LNCAP (cell line): ENCODE results near the gene KCNMA1.

ENCODE experiments used
- TF ChIP-seq, protein P1 (sequence below): fragments of 450-650 bp; IDR thresholded peaks from 2 replicates; pipeline ENCODE4 v1.5.1; 2017; ENCODE audit warnings: mild to moderate bottlenecking

The KCNMA1 gene

DNA sequence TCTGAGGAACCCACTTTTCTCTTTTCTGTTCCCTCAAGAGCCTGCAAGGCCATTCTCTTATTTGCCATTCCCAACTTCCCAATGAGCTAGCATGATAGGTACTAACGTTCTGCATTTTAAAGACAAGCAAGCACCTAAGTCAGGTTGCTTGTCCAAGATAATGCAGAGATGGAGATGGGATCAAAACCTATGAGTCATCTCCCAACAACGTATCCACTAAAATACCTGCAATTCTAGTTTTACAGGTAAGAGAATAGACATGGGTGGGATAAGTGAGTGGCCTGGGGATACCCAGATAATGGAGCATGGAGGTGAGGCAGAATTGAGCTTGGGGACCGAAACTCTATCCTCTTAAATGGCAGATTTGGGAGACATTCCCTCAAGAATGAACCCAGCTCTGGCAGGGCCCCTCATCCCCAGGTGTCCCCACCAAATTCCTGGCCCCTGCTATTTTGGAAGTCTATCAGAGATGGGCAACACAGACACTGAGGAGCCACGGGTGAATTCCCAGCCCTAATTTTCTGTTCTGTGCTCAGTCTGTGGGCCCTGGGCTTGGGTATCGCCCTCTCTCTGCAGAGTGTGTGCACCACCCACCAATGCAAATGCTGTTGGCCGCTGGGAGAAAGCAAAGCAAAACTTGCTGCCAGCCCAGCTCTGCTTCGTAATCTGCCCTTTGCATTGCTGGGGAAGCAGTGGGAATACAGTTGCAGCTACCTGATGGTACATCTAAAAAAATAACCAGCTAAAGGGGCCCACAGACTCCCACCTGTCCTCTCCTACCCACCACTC is 98.3 kb downstream of the KCNMA1 start:
- TF ChIP-seq, protein P1, sequence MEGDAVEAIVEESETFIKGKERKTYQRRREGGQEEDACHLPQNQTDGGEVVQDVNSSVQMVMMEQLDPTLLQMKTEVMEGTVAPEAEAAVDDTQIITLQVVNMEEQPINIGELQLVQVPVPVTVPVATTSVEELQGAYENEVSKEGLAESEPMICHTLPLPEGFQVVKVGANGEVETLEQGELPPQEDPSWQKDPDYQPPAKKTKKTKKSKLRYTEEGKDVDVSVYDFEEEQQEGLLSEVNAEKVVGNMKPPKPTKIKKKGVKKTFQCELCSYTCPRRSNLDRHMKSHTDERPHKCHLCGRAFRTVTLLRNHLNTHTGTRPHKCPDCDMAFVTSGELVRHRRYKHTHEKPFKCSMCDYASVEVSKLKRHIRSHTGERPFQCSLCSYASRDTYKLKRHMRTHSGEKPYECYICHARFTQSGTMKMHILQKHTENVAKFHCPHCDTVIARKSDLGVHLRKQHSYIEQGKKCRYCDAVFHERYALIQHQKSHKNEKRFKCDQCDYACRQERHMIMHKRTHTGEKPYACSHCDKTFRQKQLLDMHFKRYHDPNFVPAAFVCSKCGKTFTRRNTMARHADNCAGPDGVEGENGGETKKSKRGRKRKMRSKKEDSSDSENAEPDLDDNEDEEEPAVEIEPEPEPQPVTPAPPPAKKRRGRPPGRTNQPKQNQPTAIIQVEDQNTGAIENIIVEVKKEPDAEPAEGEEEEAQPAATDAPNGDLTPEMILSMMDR, result no peak

- TF ChIP-seq, protein P1, result no peak
Measured at GRCh38 chr10:77537720-77538373, 99.8 kb downstream of the KCNMA1 start.

DNA sequence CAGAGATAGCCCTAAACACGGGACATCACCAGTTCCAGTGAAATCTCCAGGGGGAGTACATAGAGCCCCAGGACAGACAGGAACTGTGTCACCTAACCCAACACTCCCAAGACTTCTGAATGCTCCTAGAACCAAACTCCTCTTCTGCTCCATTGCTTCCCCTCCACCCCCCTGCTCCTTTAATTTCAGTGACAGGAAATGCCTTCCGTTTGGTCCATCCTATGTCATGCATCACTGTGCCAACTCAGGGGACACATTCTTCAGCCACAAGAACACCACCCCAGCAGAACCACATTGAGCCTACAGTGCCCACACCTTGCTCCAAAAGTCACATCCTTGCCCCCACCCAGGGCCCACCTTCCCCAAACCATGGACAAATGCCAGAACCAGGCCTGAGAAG is 100.5 kb downstream of the KCNMA1 start:
- TF ChIP-seq, protein P1, result no peak

- TF ChIP-seq, protein P1, result no peak
Measured at GRCh38 chr10:77533887-77534278, 103.7 kb downstream of the KCNMA1 start.

DNA sequence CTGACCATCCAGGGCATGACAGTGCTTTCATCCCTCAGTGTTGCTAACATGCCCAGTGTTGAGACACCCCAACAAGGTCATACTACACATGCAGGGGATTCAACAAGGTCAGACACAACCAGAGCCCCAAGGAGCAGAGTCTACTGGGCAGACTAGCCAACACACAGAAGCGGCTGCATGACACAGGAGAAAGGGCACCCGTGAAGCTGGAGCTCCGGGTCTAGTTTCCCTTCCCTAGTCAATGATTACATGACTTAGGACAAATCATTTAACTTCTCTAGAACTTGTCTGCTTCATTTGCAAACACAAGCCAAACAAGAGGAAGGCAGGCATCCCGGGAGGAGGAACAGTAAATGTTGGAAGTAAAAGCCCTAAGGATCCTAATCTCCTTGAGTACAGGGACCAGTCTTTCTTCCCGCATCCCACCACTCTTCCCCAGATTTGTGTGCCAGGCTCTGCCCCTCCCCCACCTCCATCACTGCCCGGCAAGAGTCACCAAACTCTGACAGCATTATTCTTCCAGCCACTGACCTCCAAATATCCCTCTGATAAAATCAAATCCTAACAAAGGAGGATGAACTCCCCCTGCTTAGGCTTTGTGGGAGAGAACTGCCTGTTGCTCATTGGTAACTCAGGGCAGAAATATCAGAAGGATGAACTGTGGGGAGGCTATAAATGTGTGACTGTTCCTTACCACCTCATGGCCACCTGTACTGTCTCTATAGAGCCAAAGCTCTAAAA is 104.3 kb downstream of the KCNMA1 start:
- TF ChIP-seq, protein P1, result no peak

DNA sequence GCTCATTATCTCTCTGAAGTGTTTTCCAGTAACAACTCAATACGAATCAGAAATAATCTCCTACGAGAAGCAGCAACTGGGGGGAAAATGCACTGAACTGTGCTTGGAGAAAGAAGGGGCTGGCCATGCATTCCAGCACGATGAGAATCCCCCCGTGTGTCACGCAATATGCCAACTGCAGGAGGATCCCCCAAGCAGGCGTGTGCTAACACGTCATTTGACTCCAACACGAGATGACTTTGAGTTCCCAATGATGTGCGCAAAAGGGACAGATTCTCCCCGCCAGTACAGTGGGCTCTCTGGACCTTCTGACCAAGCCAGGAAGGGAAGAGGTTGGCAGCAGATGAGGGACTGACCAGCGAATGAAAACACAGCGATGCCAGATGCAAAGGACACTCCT is 105.5 kb downstream of the KCNMA1 start:
- TF ChIP-seq, protein P1, result no peak

DNA sequence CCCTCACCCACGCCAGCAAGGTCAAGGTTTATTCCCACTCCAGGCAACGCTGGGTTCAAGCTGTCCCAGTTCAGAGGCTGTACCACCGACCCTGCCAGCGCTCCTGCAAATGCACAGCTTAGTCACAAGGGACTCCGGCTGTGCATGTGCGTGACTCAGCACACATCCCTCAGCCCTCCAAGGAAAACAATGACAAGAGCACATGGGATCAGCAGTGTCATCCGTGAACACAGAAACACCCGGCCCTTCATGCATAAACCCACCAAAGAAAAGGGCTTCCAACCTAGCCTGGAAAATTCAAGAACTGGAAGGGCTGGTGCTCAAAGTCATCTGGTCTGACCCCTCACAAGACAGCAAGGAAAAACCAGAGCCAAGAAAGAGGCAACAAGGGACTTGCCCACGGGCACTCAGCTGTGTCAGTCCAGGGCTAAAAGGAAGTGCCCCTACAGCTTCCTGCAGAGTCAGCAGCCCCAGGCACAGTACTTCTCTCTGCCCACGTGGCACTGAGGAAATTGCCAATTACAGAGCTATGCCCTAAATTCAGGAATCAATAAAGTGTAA is 106.1 kb downstream of the KCNMA1 start:
- TF ChIP-seq, protein P1, result no peak
